ENCODE results near the gene SARDH.
"Not testable (repeated sequence)": the region's sequence is repeated elsewhere in the genome, so short reads cannot be mapped to it uniquely, and the experiment has no call there.

SARDH gene

GRCh38 chr9:133768371-133768858 is 30.3 kb upstream of the SARDH start:
- Histone ChIP-seq H3K36me3 (replicated peaks) (peaks cover 19% of the 10 kb centered on the region), H3K27ac (no peak overlapping the region), H3K4me3 (ENCODE audit: low read depth, low read length) (no peak overlapping the region), H3K27me3 (replicated peaks) (no peaks in the 10 kb centered on the region)
- no peak for TF ChIP-seq CTCF (IDR thresholded peaks at IDR 0.05; ENCODE audit: low read depth, low read length, missing control alignments)
- no peak for DNase-seq
- in situ Hi-C loops (cut with HindIII; ENCODE audit: low pct_ligation_motif_present, low sequenced_read_pairs) = no loop called here

- in situ Hi-C loops (cut with HindIII; ENCODE audit: low pct_ligation_motif_present, low sequenced_read_pairs) = no loop called here
- Histone ChIP-seq H3K4me3 (ENCODE audit: low read depth, low read length) (no peak overlapping the region), H3K27me3 (replicated peaks) (no peaks in the 10 kb centered on the region), H3K27ac (no peak overlapping the region), H3K36me3 (replicated peaks) (peaks cover 19% of the 10 kb centered on the region)
- DNase-seq = no peak
- TF ChIP-seq CTCF (IDR thresholded peaks at IDR 0.05; ENCODE audit: low read depth, low read length, missing control alignments) = no peak
These were observed 29.5 kb upstream of the SARDH start for GRCh38 chr9:133767625-133768024.

- H3K36me3 ChIP-seq (replicated peaks) = peaks cover 19% of the 10 kb centered on the region
- TF ChIP-seq CTCF (IDR thresholded peaks at IDR 0.05; ENCODE audit: low read depth, low read length, missing control alignments) = no peak
- H3K27me3 ChIP-seq (replicated peaks) = no peaks in the 10 kb centered on the region
- DNase-seq = no peak
- in situ Hi-C loops (cut with HindIII; ENCODE audit: low pct_ligation_motif_present, low sequenced_read_pairs) = no loop called here
- H3K27ac ChIP-seq = no peak overlapping the region
- no peak overlapping the region for H3K4me3 ChIP-seq (ENCODE audit: low read depth, low read length)
These were observed 28.9 kb upstream of the SARDH start for GRCh38 chr9:133767008-133767407.

GRCh38 chr9:133766234-133766633 is 28.1 kb upstream of the SARDH start:
- H3K27ac ChIP-seq; in situ Hi-C loops (cut with HindIII; ENCODE audit: low pct_ligation_motif_present, low sequenced_read_pairs); DNase-seq; H3K4me3 ChIP-seq (ENCODE audit: low read depth, low read length); H3K27me3 ChIP-seq (replicated peaks): not testable (repeated sequence)
- H3K36me3 ChIP-seq (replicated peaks) = peaks cover 19% of the 10 kb centered on the region

GRCh38 chr9:133763272-133764183 is 25.4 kb upstream of the SARDH start:
- no peak overlapping the region for H3K27ac ChIP-seq
- no peak for TF ChIP-seq CTCF (IDR thresholded peaks at IDR 0.05; ENCODE audit: low read depth, low read length, missing control alignments)
- no peak overlapping the region for H3K4me3 ChIP-seq (ENCODE audit: low read depth, low read length)
- in situ Hi-C loops (cut with HindIII; ENCODE audit: low pct_ligation_motif_present, low sequenced_read_pairs) = no loop called here
- peaks cover 12% of the 10 kb centered on the region for H3K36me3 ChIP-seq (replicated peaks)
- no peaks in the 10 kb centered on the region for H3K27me3 ChIP-seq (replicated peaks)
- DNase-seq = peak; percentile 18

GRCh38 chr9:133762488-133763271 is 24.5 kb upstream of the SARDH start:
- Histone ChIP-seq H3K36me3 (replicated peaks) (peaks cover 4% of the 10 kb centered on the region), H3K27me3 (replicated peaks) (no peaks in the 10 kb centered on the region), H3K27ac (no peak overlapping the region), H3K4me3 (ENCODE audit: low read depth, low read length) (no peak overlapping the region)
- in situ Hi-C loops (cut with HindIII; ENCODE audit: low pct_ligation_motif_present, low sequenced_read_pairs) = no loop called here
- DNase-seq = no peak
- TF ChIP-seq CTCF (IDR thresholded peaks at IDR 0.05; ENCODE audit: low read depth, low read length, missing control alignments) = no peak
